A549 (cell line): Measurements from ENCODE around the gene PDHX. TPM values are rescaled to one million over a fixed set of nuclear protein-coding genes. Genes with fewer than 3 reads are reported as not detected.

Experiments
- ATAC-seq, 2 experiments: fragments of 200-7000 bp in 1 of 2; fragments of >200 bp in 1 of 2; cut with Nextera tagmentation in 1 of 2; cut with Tn5 transposase in 1 of 2; 3 replicates each; pipeline versions ENCODE4 v1.8.0 to v1.9.1; 2018 to 2020; ENCODE audit warnings: mild to moderate bottlenecking in 1 of 2, moderate library complexity in 1 of 2
- CTCF ChIA-PET: fragments of 300-600 bp; sonication (Branson Sonifier 250); formaldehyde crosslinking; extraction: SDS; loops from one replicate; lab custom pipeline; 2021; ENCODE audit warnings: antibody characterized with exemption, inconsistent platforms; lab: Yijun Ruan, JAX
- POLR2A ChIA-PET: fragments of 350-600 bp; formaldehyde crosslinking; extraction: SDS; loops from one replicate; lab custom pipeline; 2021; ENCODE audit warnings: antibody characterized with exemption, inconsistent platforms; lab: Yijun Ruan, JAX
- DNase-seq, 2 experiments: peaks; one replicate each; pipeline versions ENCODE4 v3.0.0 to v3.0.0-alpha.2; 2011 to 2016; ENCODE audit warnings: low read depth in 1 of 2, low spot score in 1 of 2
- FAIRE-seq: peaks from 2 replicates; lab custom pipeline; 2011; peaks lifted over from hg19 to GRCh38; lab: Jason Lieb, UNC
- H3K27ac ChIP-seq, 2 experiments: fragments of >200 bp; sonication (Bioruptor Twin); formaldehyde crosslinking; 3 replicates each; pipeline ENCODE4 v1.5.1; 2016 to 2017
- H3K4me1 ChIP-seq: fragments of >200 bp; sonication (Bioruptor Twin); formaldehyde crosslinking; 3 replicates; pipeline ENCODE4 v1.6.1; 2016
- H3K4me2 ChIP-seq: fragments of >200 bp; sonication (Bioruptor Twin); formaldehyde crosslinking; 3 replicates; pipeline ENCODE4 v1.6.1; 2016
- H3K4me3 ChIP-seq: fragments of >200 bp; sonication (Bioruptor Twin); formaldehyde crosslinking; 3 replicates; pipeline ENCODE4 v1.5.1; 2016
- H3K9me3 ChIP-seq: fragments of >200 bp; sonication (Bioruptor Twin); formaldehyde crosslinking; 3 replicates; pipeline ENCODE4 v1.6.1; 2016
- CEBPB ChIP-seq, 2 experiments: fragments of >200 bp in 1 of 2; sonication (Bioruptor Twin) in 1 of 2; formaldehyde crosslinking in 1 of 2; IDR thresholded peaks; 2 replicates each; pipeline ENCODE4 v1.6.1; 2012 to 2016
- CHD2 ChIP-seq: fragments of 150-350 bp; IDR thresholded peaks from 2 replicates; pipeline ENCODE4 v1.6.1; 2014; ENCODE audit warnings: low read length; ENCODE audit not compliant: partially characterized antibody
- CHD4 ChIP-seq: fragments of 200-600 bp; sonication (generic); IDR thresholded peaks from 2 replicates; pipeline ENCODE4 v1.6.1; 2016; ENCODE audit warnings: antibody characterized with exemption, mild to moderate bottlenecking, borderline replicate concordance
- ESRRA ChIP-seq: fragments of 150-350 bp; IDR thresholded peaks from 2 replicates; pipeline ENCODE4 v1.6.1; 2014; ENCODE audit warnings: mild to moderate bottlenecking, low read length, borderline replicate concordance
- FOSB ChIP-seq: fragments of 250-450 bp; sonication (Bioruptor Pico); IDR thresholded peaks from 2 replicates; pipeline ENCODE4 v1.5.0; 2020; ENCODE audit warnings: mild to moderate bottlenecking, moderate library complexity
- HOXB13 ChIP-seq: fragments of 250-450 bp; sonication (Bioruptor Pico); IDR thresholded peaks from 2 replicates; pipeline ENCODE4 v1.5.0; 2020; ENCODE audit warnings: low read depth, mild to moderate bottlenecking, moderate library complexity
- HOXB5 ChIP-seq: fragments of 250-450 bp; sonication (Bioruptor Pico); IDR thresholded peaks from 2 replicates; pipeline ENCODE4 v1.5.0; 2020; ENCODE audit warnings: mild to moderate bottlenecking, moderate library complexity
- JUN ChIP-seq, 2 experiments: fragments of >200 bp; sonication (Bioruptor Twin); formaldehyde crosslinking; IDR thresholded peaks; 2 replicates in 1 of 2; 3 replicates in 1 of 2; pipeline ENCODE4 v1.6.1; 2016 to 2017
- JUNB ChIP-seq: fragments of >200 bp; sonication (Bioruptor Twin); formaldehyde crosslinking; IDR thresholded peaks from 2 replicates; pipeline ENCODE4 v1.6.1; 2016
- MAFK ChIP-seq: fragments of 450-650 bp; IDR thresholded peaks from 2 replicates; pipeline ENCODE4 v1.6.1; 2014; ENCODE audit not compliant: partially characterized antibody
- MAZ ChIP-seq: fragments of 150-350 bp; IDR thresholded peaks from 2 replicates; pipeline ENCODE4 v1.6.1; 2014; ENCODE audit warnings: antibody characterized with exemption, low read depth, low read length, borderline replicate concordance
- NFE2L2 ChIP-seq: fragments of 150-350 bp; conservative IDR thresholded peaks from 2 replicates; pipeline ENCODE4 v1.6.1; 2014; ENCODE audit warnings: low read length
- PHF8 ChIP-seq: fragments of 200-600 bp; sonication (generic); IDR thresholded peaks from 2 replicates; pipeline ENCODE4 v1.6.1; 2016; ENCODE audit warnings: low read depth, mild to moderate bottlenecking, antibody characterized with exemption, moderate library complexity, borderline replicate concordance
- POLR2AphosphoS2 ChIP-seq: conservative IDR thresholded peaks from 2 replicates; pipeline ENCODE4 v1.6.1; 2012; ENCODE audit warnings: low read length, improper control_type of control experiment, inconsistent platforms
- RAD21 ChIP-seq, 2 experiments: fragments of >200 bp in 1 of 2; sonication (Bioruptor Twin) in 1 of 2; formaldehyde crosslinking in 1 of 2; IDR thresholded peaks in 1 of 2; conservative IDR thresholded peaks in 1 of 2; 2 replicates in 1 of 2; 3 replicates in 1 of 2; pipeline ENCODE4 v1.6.1; 2012 to 2018; ENCODE audit warnings: inconsistent platforms in 1 of 2
- RCOR1 ChIP-seq: fragments of 150-350 bp; IDR thresholded peaks from 2 replicates; pipeline ENCODE4 v1.6.1; 2014; ENCODE audit warnings: antibody characterized with exemption, low read length, low read depth
- RFX5 ChIP-seq: fragments of 450-650 bp; IDR thresholded peaks from 2 replicates; pipeline ENCODE4 v1.7.1; 2014; ENCODE audit warnings: antibody characterized with exemption, mild to moderate bottlenecking, moderate library complexity
- SMC3 ChIP-seq: fragments of >200 bp; sonication (Bioruptor Twin); formaldehyde crosslinking; IDR thresholded peaks from 3 replicates; pipeline ENCODE4 v1.6.1; 2018; ENCODE audit warnings: inconsistent platforms
- SREBF2 ChIP-seq: fragments of 450-650 bp; IDR thresholded peaks from 2 replicates; pipeline ENCODE4 v1.6.1; 2014; ENCODE audit warnings: mild to moderate bottlenecking, moderate library complexity
- ZFP36 ChIP-seq: fragments of 450-650 bp; IDR thresholded peaks from 2 replicates; pipeline ENCODE4 v1.6.1; 2014; ENCODE audit warnings: borderline replicate concordance; ENCODE audit not compliant: partially characterized antibody
- ZSCAN20 ChIP-seq: fragments of 250-450 bp; sonication (Bioruptor Pico); IDR thresholded peaks from 2 replicates; pipeline ENCODE4 v1.8.0; 2022; ENCODE audit warnings: mild to moderate bottlenecking, moderate library complexity
- WGBS: methylation state at CpG from one replicate; pipeline ENCODE4 v1.1.6; 2017; ENCODE audit errors: missing lambda C conversion rate; 5-methylcytosine and 5-hydroxymethylcytosine counted together
- polyA plus RNA-seq, 4 experiments: library from polyadenylated mRNA; depleted of rRNA in 3 of 4; stranded (reverse); fragments of >200 nt; fragmentation: RNase III in 1 of 4; extraction: RNeasy Plus Mini Kit Qiagen cat#74134 plus additional on column Dnase treatment in 1 of 4; gene quantifications; 2 replicates in 3 of 4; 3 replicates in 1 of 4; pipeline ENCODE4 v1.2.3, GENCODE V29; 2011 to 2017
- TF ChIP-seq, protein P1 (sequence below): fragments of >200 bp; sonication (Bioruptor Twin); formaldehyde crosslinking; IDR thresholded peaks from 3 replicates; pipeline ENCODE4 v1.5.1; 2016
- TF ChIP-seq, protein P2 (sequence below): fragments of 150-350 bp; IDR thresholded peaks from 2 replicates; pipeline ENCODE4 v1.6.1; 2014; ENCODE audit warnings: low read depth, mild to moderate bottlenecking, low read length
- TF ChIP-seq, protein P3 (sequence below): IDR thresholded peaks from 2 replicates; pipeline ENCODE4 v1.6.1; 2012; ENCODE audit warnings: low read depth, borderline replicate concordance
- TF ChIP-seq, protein P4 (sequence below): fragments of 250-450 bp; sonication (Bioruptor Pico); IDR thresholded peaks from 2 replicates; pipeline ENCODE4 v1.5.0; 2020; ENCODE audit warnings: low read depth, mild to moderate bottlenecking, moderate library complexity
- TF ChIP-seq, protein P5 (sequence below): IDR thresholded peaks from 2 replicates; pipeline ENCODE4 v1.6.1; 2012

Gene PDHX
- polyA plus RNA-seq, 2 of the 4 experiments (the other 2 are of a cell fraction): 46.5 to 87.4 TPM

DNA sequence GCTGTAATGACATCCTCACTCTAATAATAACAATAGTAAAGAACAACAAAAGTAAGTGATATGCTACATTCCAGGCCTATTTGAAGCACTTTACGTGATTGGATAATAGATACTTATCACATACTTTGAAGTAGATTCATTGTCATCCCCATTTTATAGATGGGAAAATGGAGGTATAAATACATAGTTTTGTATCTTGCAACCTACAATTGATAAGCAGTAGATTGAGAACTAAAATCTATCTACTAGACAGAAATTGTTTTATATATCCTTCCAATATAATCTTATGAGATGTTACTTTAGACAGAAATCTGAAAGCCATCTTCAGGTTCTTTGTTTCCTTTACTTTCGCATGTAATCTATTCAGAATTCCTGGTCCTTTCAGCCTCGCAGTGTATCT, 118.0 kb downstream of the PDHX start:
- 92% methylated on average over 3 of the region's 3 CpGs for WGBS
- Histone ChIP-seq H3K4me1 (peaks cover 30% of the 10 kb centered on the region), H3K4me2 (no peak overlapping the region), H3K9me3 (no peaks in the 10 kb centered on the region)
- no peak for TF ChIP-seq RFX5
- TF ChIP-seq ZSCAN20: no peak
- TF ChIP-seq PHF8: no peak
- TF ChIP-seq NFE2L2: no peak
- no peak for TF ChIP-seq HOXB5 (CRISPR knock-in tag)
- TF ChIP-seq RAD21 (conservative IDR thresholded peaks at IDR 0.05 in 1 of 2, IDR thresholded peaks at IDR 0.05 in 1 of 2): no peak
- TF ChIP-seq MAFK: no peak
- TF ChIP-seq SREBF2: no peak
- TF ChIP-seq, protein P1, sequence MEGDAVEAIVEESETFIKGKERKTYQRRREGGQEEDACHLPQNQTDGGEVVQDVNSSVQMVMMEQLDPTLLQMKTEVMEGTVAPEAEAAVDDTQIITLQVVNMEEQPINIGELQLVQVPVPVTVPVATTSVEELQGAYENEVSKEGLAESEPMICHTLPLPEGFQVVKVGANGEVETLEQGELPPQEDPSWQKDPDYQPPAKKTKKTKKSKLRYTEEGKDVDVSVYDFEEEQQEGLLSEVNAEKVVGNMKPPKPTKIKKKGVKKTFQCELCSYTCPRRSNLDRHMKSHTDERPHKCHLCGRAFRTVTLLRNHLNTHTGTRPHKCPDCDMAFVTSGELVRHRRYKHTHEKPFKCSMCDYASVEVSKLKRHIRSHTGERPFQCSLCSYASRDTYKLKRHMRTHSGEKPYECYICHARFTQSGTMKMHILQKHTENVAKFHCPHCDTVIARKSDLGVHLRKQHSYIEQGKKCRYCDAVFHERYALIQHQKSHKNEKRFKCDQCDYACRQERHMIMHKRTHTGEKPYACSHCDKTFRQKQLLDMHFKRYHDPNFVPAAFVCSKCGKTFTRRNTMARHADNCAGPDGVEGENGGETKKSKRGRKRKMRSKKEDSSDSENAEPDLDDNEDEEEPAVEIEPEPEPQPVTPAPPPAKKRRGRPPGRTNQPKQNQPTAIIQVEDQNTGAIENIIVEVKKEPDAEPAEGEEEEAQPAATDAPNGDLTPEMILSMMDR: no peak
- no peak for TF ChIP-seq FOSB (CRISPR knock-in tag)
- TF ChIP-seq RCOR1: no peak
- TF ChIP-seq ESRRA: no peak
- TF ChIP-seq SMC3: no peak
- TF ChIP-seq HOXB13 (CRISPR knock-in tag): no peak
- no peak for TF ChIP-seq MAZ
- TF ChIP-seq, all 56 proteins: peak for 0
- FAIRE-seq: no peak
- ChIA-PET CTCF (interaction anchor here (0.6 kb wide), 1 partner anchor 55 kb away, joined by 3 read pairs; no protein-coding TSS in a partner anchor), POLR2A (no interaction called here)
- Histone ChIP-seq H3K27ac (no peak overlapping the region), H3K4me3 (no peak overlapping the region)
- ATAC-seq: no peak
- DNase-seq: no peak

DNA sequence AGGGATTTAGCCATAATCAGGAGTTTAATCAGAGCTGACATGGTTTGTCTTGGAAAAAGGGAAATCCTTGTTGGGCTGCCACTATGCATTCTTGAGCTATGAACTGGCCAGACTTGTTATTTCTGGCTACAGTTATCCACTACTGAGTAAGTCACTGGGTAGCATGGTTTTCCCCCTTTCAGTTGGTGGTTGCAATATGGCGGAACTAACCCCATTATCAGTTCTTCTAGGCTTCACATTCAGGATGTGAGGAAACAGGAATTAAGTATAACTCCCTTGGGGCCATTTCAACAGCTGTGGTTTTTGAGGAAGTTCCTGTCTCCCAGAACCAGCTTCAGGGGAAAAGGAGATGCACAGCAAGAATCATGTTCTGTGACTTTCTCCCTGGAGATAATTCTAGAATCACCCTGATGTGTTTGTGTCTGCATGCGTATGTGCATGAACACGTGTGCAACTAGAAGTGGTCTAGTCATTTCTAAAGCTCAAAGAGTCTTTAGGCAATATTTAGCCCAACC, 119.5 kb downstream of the PDHX start:
- DNase-seq: no peak
- ATAC-seq: no peak
- POLR2A ChIA-PET: no interaction called here
- H3K9me3 ChIP-seq: no peaks in the 10 kb centered on the region
- no peak for FAIRE-seq
- TF ChIP-seq, protein P2, sequence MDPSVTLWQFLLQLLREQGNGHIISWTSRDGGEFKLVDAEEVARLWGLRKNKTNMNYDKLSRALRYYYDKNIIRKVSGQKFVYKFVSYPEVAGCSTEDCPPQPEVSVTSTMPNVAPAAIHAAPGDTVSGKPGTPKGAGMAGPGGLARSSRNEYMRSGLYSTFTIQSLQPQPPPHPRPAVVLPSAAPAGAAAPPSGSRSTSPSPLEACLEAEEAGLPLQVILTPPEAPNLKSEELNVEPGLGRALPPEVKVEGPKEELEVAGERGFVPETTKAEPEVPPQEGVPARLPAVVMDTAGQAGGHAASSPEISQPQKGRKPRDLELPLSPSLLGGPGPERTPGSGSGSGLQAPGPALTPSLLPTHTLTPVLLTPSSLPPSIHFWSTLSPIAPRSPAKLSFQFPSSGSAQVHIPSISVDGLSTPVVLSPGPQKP: no peak
- TF ChIP-seq CHD4 (no peak), CEBPB (IDR thresholded peaks at IDR 0.05) (no peak)
- CTCF ChIA-PET: interaction anchor here (0.6 to 1.4 kb wide), 3 partner anchors 9 to 356 kb away, joined by 3 read pairs; no protein-coding TSS in a partner anchor
- H3K27ac ChIP-seq: 0 out of 6 replicates have a peak overlapping the region, but pooled peaks of 1 of the 2 experiments have one; percentile 11
- 82% methylated on average over 3 of the region's 3 CpGs for WGBS
- H3K4me1 ChIP-seq: peaks cover 30% of the 10 kb centered on the region
- H3K4me3 ChIP-seq: no peak overlapping the region
- H3K4me2 ChIP-seq: no peak overlapping the region

DNA sequence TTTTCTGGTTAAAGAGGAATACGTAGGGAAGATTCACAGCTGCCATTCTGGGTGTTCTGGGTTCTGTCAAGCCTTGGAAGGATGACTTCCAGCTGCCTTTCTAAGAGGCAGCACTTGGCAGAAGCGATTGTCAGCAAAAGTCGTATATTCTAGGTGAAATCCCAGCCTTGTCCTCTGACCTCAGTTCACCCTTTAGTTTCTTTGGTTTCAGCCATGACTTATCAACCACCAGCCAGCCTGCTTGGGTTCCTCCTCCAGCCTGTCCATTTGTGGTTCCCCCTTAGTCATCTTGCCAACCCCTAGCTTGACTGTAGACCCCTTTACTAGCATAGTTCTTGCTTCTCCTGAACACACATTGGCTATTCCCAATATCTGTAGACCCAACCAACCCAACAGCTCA, 120.2 kb downstream of the PDHX start:
- no peak overlapping the region for H3K4me3 ChIP-seq
- peaks cover 25% of the 10 kb centered on the region for H3K4me1 ChIP-seq
- 74% methylated on average over 3 of the region's 3 CpGs for WGBS
- no peak overlapping the region for H3K4me2 ChIP-seq
- POLR2A ChIA-PET: no interaction called here
- CTCF ChIA-PET: interaction anchor here (0.6 to 1.4 kb wide), 3 partner anchors 10 to 355 kb away, joined by 3 read pairs; no protein-coding TSS in a partner anchor
- no peak for FAIRE-seq
- H3K27ac ChIP-seq: peak overlapping the region in 1 of 2 experiments; percentile 2; a peak in 1 of 6 replicates
- no peak for DNase-seq
- H3K9me3 ChIP-seq: no peaks in the 10 kb centered on the region
- no peak for ATAC-seq
- TF ChIP-seq, protein P3, sequence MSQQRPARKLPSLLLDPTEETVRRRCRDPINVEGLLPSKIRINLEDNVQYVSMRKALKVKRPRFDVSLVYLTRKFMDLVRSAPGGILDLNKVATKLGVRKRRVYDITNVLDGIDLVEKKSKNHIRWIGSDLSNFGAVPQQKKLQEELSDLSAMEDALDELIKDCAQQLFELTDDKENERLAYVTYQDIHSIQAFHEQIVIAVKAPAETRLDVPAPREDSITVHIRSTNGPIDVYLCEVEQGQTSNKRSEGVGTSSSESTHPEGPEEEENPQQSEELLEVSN: no peak
- TF ChIP-seq JUN (IDR thresholded peaks at IDR 0.05) (no peak), CHD2 (no peak), JUNB (no peak), POLR2AphosphoS2 (no peak), FOSB (CRISPR knock-in tag) (no peak), ZFP36 (no peak)
- TF ChIP-seq, protein P4, sequence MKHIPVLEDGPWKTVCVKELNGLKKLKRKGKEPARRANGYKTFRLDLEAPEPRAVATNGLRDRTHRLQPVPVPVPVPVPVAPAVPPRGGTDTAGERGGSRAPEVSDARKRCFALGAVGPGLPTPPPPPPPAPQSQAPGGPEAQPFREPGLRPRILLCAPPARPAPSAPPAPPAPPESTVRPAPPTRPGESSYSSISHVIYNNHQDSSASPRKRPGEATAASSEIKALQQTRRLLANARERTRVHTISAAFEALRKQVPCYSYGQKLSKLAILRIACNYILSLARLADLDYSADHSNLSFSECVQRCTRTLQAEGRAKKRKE (CRISPR knock-in tag): no peak
- TF ChIP-seq, protein P5, sequence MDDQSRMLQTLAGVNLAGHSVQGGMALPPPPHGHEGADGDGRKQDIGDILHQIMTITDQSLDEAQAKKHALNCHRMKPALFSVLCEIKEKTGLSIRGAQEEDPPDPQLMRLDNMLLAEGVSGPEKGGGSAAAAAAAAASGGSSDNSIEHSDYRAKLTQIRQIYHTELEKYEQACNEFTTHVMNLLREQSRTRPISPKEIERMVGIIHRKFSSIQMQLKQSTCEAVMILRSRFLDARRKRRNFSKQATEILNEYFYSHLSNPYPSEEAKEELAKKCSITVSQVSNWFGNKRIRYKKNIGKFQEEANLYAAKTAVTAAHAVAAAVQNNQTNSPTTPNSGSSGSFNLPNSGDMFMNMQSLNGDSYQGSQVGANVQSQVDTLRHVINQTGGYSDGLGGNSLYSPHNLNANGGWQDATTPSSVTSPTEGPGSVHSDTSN: no peak
